Stimulated activated CD8-positive, alpha-beta memory T cell treated with anti-CD3 and anti-CD28 coated beads, Interleukin-15, amount 100 ng/mL, for 4 hours (primary cell): Measurements from ENCODE around the gene ZNF692.
"Not testable (repeated sequence)": the region's sequence is repeated elsewhere in the genome, so short reads cannot be mapped to it uniquely, and the experiment has no call there.

Experiments
- DNase-seq, 2 donors: peaks; one replicate each; pipeline ENCODE4 v3.0.0-alpha.2; 2020; ENCODE audit warnings: low read depth in 2 of 2

Gene ZNF692

DNA sequence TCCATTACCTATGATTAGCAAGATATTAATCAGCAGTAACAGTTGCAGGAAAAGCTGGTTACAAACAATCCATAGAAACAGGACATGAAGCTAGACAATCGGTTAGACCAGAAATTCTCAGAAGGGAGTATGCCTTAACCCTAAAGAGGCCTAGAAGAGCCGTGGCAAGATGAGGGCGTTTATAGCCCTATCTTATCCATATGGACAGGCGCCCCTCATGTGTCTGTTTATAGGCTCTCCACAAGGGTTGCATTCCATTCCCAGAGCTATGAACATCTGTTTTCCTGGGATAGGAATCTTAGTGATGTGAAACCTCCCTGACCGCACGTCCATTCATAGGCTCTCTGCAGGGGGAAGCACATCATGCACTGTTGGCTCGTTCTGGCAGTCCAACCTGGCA, 23.5 kb upstream of the ZNF692 start:
- not testable (repeated sequence) for DNase-seq

DNA sequence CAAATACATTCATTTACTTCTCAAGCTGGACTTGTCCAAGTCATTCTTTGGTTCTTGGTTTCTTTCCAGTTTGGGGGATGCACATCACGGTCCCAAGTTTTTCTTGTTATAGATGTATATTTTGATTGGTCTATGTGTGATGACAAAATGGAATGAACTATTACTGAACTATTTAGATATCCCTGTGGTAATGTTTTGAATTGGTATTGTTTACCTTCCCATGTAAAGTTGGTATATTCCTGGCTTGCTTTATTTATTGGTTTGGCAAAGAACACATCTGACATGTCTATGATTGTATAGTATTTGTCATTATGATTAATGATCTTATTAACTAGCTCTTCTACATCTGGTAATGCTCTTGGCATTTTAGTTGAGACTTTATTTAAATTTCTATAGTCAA, 22.4 kb upstream of the ZNF692 start:
- no peak for DNase-seq

DNA sequence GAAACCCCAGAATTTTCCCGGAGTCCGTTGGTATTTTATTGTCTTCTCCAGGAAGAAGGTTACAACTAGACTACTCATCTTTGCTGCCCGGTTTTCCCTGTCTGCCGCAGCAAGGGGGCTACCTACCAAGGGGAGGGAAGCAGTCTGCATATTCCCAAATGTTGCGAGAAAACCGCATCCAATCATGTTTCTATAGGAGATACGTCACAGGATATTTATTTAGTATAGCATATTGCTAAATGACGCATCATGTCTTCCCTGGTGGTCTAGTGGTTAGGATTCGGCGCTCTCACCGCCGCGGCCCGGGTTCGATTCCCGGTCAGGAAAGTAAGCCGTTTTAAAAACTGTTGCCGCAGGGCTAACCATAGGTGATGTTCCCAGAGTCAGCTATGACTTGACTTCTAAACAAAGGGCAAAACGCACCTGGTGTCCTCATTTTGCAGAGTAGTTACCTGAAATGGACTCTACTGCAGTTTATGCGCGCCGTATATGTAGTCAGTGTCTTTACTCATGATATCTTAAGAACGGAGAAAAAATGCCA, 15.2 kb upstream of the ZNF692 start:
- DNase-seq: peak; percentile 68 to 75

DNA sequence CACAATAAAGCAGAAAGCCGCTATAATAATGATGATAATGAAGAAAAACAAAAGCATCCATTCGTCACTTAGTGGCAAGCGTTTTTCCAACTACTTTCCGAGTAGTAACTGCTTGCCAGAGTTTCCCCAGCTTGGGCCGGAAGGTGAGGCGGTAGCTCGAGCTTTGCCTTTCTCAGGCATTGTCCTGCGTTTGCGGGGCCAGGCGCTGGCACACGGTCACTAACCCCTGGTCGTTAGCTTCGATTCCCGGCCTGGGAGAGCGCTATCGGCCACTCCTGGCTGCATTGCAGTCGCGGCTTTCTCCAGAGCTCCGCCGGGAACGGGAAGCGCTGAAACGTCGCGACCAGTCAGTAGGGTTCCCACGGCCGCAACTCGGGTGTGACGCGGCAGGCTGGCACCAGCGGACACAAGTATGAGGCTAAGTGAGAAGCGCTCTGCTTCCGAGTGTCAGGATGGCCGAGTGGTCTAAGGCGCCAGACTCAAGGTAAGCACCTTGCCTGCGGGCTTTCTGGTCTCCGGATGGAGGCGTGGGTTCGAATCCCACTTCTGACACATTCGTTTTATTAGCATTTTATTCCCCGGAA, 14.6 kb upstream of the ZNF692 start:
- peak; percentile 84 to 86 for DNase-seq

DNA sequence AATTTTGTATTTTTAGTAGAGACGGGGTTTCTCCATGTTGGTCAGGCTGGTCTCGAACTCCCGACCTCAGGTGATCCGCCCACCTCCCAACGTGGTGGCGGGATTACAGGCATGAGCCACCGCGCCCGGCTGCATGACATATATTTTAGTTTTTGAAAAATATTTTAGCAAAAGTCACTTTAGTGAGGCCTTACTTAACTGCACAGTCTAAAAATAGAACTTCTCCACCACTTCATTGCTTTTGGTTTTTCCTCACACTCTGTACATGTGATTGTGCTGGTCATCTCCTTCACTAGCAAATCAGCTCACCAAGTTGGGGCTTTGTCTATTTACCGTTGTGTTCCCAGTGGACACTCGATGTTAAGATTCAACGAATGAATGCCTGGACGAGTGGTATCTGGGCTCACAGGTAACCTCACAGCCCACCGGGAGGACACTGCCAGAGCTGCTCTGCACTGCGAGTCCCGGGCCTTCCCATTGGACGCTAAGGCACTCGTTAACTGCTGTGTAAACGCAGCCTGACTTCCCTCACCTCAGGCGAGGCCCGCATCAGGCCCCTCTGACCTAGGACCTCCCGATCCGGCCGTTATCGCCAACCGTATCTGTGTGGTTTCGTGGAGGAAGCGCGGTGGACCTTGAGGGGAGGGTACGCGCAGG, 14.0 kb upstream of the ZNF692 start:
- DNase-seq: no peak

DNA sequence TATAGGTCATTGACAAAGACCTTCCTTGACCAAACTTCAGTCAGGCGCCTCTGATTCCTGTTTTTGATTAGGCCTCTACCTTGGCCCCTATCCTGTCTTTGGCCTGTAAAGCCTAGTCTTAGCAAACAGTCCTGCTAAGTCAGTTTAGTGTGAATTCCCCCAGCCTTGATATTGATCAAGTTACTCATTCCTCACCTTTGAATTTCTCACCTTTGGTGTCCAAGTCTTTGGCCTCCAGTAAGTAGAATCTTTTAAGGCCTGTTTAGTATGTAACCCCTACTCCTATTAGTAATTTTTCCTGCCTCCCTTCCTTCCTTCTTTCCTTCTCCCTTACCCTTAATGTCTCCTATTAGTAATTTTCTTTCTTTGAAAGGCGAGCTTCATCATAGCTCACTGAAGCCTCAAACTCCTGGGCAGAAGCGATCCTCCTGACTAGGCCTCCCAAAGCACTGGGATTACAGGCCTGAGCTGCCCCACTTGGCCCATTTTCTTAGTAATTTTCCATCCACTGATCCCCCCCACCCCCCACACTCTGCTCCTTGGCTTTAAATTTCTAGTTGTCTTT, 13.0 kb upstream of the ZNF692 start:
- DNase-seq: no peak

DNA sequence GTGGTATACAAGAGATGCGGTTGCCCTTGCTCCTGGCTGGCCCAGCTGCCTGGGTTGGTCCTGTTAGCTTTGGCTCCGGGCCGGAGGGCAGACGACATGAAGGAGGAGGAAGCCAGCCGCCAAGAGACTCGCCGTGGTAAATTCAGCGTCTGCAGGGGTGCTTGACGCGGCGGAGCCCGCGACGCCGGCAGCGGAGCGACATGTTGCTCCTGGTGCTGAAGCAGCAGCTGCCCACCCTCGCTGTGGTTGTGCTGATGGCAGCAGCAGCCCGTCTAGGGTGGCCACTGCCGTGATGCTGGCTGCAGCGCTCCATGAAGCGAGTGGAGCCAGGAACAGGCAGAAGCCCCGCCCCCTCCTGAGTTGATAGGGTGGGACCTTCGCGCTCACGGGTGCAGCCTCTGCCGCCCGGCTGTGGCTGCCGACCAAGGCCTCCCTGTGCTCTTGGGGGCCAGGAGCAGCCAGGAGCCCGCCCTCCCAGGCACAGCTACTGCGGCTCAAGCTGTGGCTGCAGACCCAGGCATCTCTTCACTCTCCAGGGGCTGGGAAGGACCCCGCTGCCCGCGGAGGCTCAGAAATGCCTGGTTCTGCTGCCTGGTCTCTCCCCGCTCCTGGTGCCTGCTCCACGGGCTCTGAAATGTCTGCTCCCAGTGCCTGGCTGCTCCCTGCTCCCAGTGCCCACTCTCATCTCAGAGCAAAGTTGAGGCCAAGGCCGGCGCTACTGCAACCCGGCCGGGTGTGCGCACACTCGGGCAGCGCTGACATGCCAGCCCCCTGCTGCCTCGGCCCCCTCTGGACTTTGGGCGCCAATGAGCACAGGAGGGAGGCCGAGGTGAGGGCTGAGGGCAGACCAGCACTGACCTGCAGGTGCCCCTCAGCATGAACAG, 4.4 kb upstream of the ZNF692 start:
- DNase-seq: peak; percentile 51 to 58

DNA sequence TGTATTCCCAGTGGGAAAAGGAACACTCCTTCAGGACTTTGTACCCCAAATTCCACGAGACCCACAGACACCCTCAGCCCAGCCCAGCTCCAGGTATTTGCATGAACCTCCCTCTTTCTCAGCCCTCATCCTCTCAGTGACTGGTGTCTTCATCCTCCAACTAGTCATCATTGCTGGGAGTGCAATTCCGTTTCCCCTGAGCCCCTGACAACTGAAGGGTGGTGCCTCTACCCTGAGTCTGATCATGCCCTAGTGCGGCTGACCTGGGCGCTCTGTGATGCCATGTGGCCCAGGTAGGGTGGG, 3.8 kb upstream of the ZNF692 start:
- no peak for DNase-seq

DNA sequence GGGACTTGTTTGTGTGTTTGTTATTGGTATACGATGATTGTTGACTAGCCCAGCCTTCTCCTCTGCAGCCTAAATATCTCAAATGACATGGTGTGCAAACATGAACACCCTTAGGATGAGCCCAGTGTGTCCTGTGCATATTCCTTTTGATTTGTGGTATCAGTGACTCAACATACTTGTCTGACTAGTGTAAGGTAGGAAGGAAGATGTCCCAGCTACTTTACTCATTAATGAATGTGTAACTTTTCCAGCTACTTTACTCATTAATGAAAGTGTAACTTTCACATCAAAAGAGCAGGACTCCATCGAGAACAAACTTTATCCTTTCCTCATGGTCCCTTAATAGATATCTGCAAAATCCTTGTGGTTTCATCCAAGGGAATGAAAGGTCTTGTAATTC, 2.7 kb upstream of the ZNF692 start:
- no peak for DNase-seq

DNA sequence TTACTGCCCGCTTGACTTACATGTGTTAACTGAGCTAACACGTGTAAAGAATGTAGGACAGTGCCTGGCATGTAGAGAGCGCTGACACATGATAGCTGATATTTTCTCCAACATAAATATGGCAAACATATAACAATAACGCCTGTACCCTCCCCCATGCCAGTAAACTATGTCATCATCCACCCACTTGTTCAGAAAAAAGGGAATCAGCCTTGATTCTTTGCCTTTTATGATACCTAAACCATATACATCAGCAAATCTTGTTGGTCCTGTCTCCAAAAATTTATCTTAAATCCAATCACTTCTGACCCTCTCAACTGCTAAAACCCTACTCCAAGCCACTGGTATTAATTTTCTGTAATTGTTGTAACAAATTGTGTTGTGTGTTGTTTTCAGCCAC, 1.1 kb upstream of the ZNF692 start:
- no peak for DNase-seq

DNA sequence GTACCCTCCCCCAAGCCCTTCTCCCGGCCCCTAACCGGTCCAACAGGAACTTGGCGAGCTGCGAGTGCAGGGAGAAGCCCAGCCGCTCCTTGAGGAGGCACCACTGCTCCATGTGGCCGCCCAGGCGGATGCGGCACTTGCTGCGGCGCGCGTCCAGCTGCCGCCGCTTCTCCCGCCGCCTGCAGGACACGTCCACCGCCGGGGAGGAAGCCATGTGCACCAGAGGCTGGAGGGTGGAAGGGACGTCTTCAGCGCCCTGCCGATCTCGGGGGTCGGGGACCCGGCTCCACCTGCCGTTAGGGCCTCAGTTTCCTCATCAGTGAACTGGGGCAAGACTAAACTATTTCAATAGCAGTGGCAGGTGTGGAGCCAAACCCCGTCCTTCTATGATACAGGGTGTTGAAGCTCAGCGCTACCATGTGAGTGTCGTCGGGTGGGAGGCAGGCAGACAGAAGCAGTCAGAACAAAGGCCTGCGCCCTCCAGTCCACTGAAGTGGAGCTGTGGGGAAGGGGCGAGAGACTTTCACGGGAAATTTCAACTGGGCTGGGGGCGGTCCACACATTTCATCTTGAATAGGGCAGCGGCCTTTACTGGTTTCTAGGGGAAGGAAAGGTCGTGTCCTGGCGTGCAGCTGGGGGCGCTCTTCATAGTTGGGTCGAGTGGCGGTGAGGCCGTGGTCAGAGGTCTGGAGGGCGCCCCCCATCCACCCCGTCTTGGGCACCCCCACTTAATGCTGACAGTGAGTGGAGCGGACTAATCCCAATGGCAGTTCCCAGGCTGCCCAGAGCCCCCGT, 592 bp downstream of the ZNF692 start:
- peak in 1 of 2 donors; percentile 24 for DNase-seq

DNA sequence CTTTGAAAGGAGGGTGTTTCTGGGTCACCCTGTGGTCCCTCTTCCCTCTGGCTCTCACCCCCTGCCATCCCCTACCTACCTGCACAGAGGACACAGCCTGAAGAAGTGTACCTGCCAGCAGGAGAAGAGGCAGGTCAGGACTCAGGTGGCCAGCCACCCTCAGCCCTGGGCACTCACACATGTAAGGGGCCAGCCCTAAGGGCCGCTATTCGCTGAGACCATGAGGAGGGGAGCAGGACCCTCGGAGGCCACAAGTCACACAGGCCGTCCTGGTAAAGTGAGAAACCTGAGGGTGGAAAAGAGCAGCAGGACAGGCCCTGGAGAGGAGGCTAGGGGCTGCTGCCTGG, 1.2 kb downstream of the ZNF692 start:
- DNase-seq: no peak

DNA sequence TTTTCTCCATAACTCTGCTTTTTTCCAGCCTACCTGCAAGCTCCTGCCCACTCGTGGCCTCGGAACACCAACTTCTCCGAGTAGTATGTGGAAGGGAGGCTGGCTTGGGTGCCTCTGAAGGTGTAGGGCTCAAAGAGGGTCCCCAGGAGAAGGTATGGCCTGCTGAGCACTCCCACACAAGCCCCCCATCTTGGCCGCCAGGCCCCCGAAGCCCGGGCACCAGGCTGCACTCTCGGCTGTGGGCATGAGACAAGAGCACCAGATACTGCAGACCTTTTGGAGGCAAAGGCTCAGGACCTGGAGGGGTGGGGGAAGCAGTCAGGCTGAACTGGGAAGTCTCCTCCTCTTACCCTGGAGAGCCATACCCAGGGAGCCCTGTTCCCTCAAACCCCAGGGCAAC, 1.7 kb downstream of the ZNF692 start:
- no peak for DNase-seq

DNA sequence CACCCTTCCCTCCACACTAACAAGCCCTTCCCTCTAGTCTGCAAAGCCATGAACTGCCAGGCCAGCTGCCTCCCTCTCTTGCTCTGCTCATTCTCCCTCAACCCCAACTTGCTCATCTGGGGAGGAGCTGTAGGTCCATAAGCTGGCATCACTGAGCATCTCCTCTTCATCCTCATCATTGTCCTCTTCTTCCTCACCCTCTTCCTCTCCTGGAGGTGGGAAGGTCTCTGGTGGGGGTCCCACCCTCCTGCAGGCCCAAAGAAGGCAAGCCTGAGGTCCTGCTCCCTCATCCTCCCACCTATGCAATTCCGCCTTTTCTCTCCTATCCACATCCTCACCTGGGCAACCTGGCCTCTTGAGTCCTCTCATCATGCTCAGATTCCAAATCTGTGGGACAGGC, 2.7 kb downstream of the ZNF692 start:
- DNase-seq: no peak

DNA sequence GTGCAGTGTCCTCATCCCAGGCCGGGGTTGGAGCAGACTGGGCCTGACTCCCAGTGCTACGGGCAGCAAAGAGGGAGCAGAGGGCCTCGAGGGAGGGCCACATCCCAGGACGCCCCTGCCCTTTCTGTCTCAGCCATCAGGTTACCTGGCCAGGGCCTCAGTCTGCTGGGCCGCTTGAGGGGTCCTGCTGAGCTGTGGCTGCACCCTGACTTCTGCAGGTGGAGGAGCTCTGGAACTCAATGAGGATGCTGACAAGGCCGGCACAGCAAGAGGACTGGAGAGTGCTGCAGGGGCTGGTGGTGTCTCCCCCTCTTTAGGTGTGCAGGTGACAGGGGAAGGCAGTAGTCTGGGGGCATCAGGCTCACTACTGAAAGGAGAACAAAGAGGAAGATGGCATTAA, 3.3 kb downstream of the ZNF692 start:
- no peak for DNase-seq

DNA sequence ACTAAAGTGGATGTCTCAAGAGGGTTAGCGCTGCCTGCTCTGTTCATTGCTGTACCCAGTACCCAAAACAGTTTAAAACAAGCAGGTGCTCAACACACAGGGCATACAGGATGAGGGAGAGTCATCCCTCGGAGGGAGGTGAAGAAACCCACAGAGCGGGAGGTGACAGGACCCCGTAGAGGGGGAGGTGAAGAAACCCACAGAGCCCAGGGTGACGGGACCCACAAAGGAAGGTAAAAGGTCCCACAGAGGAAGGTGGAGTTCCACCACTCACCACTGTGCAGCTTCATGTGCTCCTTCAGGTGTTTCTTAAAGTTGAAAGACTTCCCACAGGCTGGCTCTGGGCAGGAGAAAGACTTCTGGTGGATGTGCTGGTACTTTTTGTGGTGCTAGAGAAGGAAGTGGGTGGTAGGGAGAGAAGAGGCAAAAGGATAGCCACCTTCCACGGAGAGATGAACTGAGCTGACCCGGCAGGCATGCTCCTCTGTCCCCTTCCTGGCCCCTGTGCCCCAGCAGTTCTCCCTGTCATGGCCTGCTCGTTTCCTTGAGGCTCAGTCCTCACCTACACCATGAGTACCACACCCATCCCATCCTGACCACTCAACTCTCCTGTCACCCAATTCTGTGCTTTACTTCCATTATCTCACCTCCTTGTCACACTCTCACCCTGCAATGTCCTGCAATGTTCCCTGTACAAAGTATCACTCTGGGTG, 5.1 kb downstream of the ZNF692 start:
- peak; percentile 26 to 27 for DNase-seq

DNA sequence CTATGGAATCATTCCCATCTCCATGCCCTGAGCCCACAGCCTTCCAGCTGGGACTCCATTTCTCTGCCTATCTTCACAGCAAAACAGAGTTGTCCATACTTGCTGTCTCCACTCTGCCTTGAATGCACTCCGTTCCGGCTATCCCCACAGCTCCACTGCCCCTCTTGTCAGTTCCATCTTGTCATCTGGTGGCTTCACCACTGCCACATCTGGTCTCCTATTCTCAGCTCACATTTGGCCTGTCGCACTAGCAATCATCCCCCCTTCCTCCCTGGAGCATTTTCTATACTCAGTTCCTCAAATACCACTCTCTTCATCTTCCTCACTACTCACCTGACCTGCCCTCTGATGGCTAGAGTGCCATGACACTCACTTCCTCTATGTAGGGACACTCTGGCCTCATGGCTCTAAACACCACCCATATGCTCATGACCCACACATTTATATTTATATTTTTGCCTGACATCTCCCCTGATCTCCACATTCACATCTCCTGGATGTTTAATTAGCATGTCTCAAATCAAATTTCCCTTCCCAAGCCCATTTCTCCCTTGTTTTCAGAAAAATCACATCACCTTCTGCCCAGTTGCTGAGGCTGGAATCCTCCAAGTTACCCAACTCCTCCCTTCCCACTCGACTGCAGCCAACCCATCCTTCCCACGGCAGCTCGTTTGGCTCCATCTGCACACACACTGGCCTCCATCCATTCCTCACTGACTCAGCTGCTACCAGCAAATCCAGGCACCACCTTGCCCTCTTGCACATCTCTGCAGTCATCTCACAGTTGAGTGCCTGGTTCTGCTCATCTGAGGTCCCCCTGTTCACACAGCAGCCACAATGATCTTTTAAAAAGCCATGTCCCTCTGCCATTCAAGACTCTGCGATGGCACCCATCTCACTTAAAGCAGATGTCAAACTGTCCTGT, 6.1 kb downstream of the ZNF692 start:
- no peak for DNase-seq

DNA sequence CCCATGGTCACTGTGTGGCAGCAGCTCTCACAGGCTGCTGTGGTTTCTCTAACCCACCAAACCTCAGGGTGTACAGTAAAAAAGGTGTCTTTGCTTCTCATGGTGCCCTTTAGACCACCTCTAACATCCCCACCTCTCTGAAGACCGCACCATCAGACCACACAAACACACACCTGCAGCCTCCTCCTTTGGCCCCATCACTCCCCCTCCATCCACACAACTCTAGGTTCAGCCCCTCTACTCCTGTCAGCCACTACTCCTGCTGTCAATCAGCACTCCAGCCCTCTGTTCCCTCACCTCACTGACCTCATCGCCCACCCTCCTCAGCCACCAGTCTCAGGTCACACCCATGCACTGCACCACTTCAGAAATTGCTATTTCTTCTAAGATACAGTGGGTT, 7.5 kb downstream of the ZNF692 start:
- no peak for DNase-seq

DNA sequence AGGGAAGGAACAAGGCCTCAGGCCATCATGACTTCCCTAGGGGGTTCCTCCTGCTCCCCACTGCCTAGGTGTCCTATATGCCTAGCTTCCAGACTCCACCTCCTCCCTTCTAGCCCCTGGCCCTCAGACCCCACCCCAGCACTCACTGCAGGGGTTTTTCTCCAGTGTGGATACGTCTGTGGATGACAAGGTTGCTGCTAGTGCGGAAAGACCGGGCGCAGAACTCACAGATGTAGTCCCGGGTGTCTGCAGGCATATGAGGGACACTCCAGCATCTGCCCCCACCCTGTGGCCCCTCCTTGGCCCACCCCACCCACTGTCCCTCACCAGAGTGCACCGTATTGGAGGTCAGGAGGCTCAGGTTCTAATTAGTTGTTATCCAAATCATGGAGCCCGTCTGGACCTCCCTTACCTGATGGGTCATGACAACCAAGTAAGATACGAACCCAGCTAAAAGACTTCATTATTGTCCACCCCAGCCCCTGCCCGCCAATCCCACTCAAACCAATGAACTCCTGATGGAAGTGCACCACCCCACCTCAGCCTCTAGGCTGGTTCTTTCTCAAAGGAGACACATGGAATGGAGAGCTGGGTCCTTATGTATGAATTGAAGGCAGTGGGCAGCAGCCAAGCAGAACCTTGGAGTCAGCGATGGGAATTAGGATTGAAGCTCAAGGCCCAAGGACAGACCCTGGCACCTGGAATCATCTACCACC, 8.2 kb downstream of the ZNF692 start:
- DNase-seq: no peak
